ENCODE measurements around the gene ACTRT2. TPM values are rescaled to one million over a fixed set of nuclear protein-coding genes. Genes with fewer than 3 reads are reported as not detected.

Gene ACTRT2
- total and polyA plus RNA-seq, 7 experiments from 2014 or later, result not detected

DNA sequence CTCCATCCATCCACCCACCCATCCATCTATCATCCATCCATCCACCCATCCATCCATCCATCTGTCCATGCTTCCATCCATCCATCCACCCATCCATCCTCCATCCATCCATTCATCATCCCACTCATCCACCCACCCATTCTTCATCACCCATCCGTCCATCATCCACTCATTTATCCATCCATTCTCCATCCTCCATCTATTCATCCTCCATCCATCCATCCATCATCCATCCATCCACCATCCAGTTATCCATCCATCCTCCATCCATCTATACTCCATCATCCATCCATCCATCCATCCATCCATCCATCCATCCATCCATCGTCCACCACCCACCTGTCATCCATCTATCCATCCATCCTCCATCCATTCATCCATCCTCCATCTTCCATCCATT lies 32.1 kb upstream of the ACTRT2 start:
- ChIA-PET CTCF (no interaction called here), POLR2A (no interaction called here)
- ATAC-seq, result no peak
- no peak for DNase-seq
- peaks cover 0 to 6% (median 0%) of the 10 kb centered on the region in 7 donors for H3K4me1 Mint-ChIP-seq
- peaks cover 0 to 6% (median 0%) of the 10 kb centered on the region in 3 experiments for H3K9me3 ChIP-seq (ENCODE audit: control insufficient read depth in 2 of 3, low read length in 3 of 3)
- no peak overlapping the region for H3K27ac ChIP-seq (ENCODE audit: low read depth, low read length)
- intact Hi-C loops (cut with micrococcal nuclease), result no loop called here
- no peak overlapping the region for H3K27ac Mint-ChIP-seq
- no peaks in the 10 kb centered on the region for H3K36me3 Mint-ChIP-seq
- H3K4me1 ChIP-seq (ENCODE audit: control insufficient read depth in 2 of 2, insufficient read depth in 2 of 2, low read length in 2 of 2), result no peaks in the 10 kb centered on the region
- no peak overlapping the region for H3K4me3 Mint-ChIP-seq
- H3K27me3 Mint-ChIP-seq, result peaks cover 0 to 12% (median 9%) of the 10 kb centered on the region in 5 donors
- H3K36me3 ChIP-seq (ENCODE audit: control insufficient read depth in 2 of 3, insufficient read depth in 3 of 3, low read length in 3 of 3), result no peaks in the 10 kb centered on the region
- H3K27me3 ChIP-seq (ENCODE audit: control insufficient read depth in 2 of 2, insufficient read depth in 2 of 2, low read length in 2 of 2), result no peaks in the 10 kb centered on the region
- no peak overlapping the region for H3K4me3 ChIP-seq (ENCODE audit: low read length)
- peaks cover 0 to 17% (median 7%) of the 10 kb centered on the region in 11 donors for H3K9me3 Mint-ChIP-seq

- H3K9me3 Mint-ChIP-seq, result peaks cover 0 to 24% (median 12%) of the 10 kb centered on the region in 11 donors
- ChIA-PET POLR2A (no interaction called here), CTCF (no interaction called here)
- no peak overlapping the region for H3K4me3 ChIP-seq (ENCODE audit: low read length)
- no peak overlapping the region for H3K27ac ChIP-seq (ENCODE audit: low read depth, low read length)
- ATAC-seq, result no peak
- peaks cover 0 to 13% (median 0%) of the 10 kb centered on the region in 3 experiments for H3K9me3 ChIP-seq (ENCODE audit: control insufficient read depth in 2 of 3, low read length in 3 of 3)
- no peaks in the 10 kb centered on the region for H3K4me1 ChIP-seq (ENCODE audit: control insufficient read depth in 2 of 2, insufficient read depth in 2 of 2, low read length in 2 of 2)
- H3K36me3 Mint-ChIP-seq, result no peaks in the 10 kb centered on the region
- no peaks in the 10 kb centered on the region for H3K27me3 ChIP-seq (ENCODE audit: control insufficient read depth in 2 of 2, insufficient read depth in 2 of 2, low read length in 2 of 2)
- peaks cover 0 to 6% (median 0%) of the 10 kb centered on the region in 7 donors for H3K4me1 Mint-ChIP-seq
- no peak for DNase-seq
- no peaks in the 10 kb centered on the region for H3K36me3 ChIP-seq (ENCODE audit: control insufficient read depth in 2 of 3, insufficient read depth in 3 of 3, low read length in 3 of 3)
- peaks cover 0 to 14% (median 9%) of the 10 kb centered on the region in 5 donors for H3K27me3 Mint-ChIP-seq
- no peak overlapping the region for H3K27ac Mint-ChIP-seq
- intact Hi-C loops (cut with micrococcal nuclease), result no loop called here
- no peak overlapping the region for H3K4me3 Mint-ChIP-seq
Observed at GRCh38 chr1:2989976-2990375, 31.3 kb upstream of the ACTRT2 start.

DNA sequence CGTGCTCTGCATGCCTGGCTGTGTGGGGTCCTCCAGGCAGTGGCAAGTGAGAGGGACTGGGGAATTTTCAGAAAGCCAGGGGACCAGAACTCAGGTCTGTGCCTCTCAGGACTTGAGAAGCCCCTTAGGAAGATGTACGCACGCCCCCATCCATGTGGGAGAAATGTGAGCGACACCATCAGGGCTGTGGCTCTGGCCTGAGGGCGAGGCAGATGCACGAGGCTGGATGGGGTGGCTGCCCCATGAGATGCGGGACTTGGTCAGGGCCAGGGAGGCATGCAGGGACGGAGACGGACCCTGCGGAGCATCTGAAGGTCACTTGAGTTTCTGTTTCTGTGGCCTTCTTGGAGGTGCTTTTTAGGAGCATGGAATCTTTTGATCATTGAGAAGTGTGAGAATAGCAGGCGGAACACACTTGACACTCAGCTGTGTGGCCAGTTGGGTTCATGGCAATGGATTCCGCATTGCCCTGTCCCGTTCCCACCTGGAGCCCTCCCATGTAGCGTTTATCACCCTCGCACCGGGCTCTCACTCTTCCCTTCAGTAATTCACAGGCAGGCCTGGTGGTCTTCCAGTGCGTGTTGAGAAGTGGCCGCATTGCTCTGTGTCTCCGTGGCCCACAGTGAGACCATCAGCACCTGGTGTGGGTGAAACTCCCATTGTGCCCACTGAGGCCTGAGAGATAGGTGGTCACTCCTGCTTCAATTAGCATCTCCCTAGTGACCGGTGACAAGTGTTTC lies 30.7 kb upstream of the ACTRT2 start:
- Mint-ChIP-seq H3K27ac (no peak overlapping the region), H3K9me3 (peaks cover 0 to 28% (median 14%) of the 10 kb centered on the region in 11 donors), H3K36me3 (no peaks in the 10 kb centered on the region), H3K4me3 (no peak overlapping the region), H3K27me3 (peaks cover 0 to 14% (median 9%) of the 10 kb centered on the region in 5 donors), H3K4me1 (peaks cover 0 to 6% (median 0%) of the 10 kb centered on the region in 7 donors)
- Histone ChIP-seq H3K27me3 (ENCODE audit: control insufficient read depth in 2 of 2, insufficient read depth in 2 of 2, low read length in 2 of 2) (no peaks in the 10 kb centered on the region), H3K4me1 (ENCODE audit: control insufficient read depth in 2 of 2, insufficient read depth in 2 of 2, low read length in 2 of 2) (no peaks in the 10 kb centered on the region), H3K27ac (ENCODE audit: low read depth, low read length) (no peak overlapping the region), H3K4me3 (ENCODE audit: low read length) (no peak overlapping the region), H3K36me3 (ENCODE audit: control insufficient read depth in 2 of 3, insufficient read depth in 3 of 3, low read length in 3 of 3) (no peaks in the 10 kb centered on the region), H3K9me3 (ENCODE audit: control insufficient read depth in 2 of 3, low read length in 3 of 3) (peaks cover 0 to 13% (median 0%) of the 10 kb centered on the region in 3 experiments)
- POLR2A ChIA-PET, result no interaction called here
- CTCF ChIA-PET, result no interaction called here
- intact Hi-C loops (cut with micrococcal nuclease), result no loop called here
- DNase-seq (no peak), ATAC-seq (no peak)

DNA sequence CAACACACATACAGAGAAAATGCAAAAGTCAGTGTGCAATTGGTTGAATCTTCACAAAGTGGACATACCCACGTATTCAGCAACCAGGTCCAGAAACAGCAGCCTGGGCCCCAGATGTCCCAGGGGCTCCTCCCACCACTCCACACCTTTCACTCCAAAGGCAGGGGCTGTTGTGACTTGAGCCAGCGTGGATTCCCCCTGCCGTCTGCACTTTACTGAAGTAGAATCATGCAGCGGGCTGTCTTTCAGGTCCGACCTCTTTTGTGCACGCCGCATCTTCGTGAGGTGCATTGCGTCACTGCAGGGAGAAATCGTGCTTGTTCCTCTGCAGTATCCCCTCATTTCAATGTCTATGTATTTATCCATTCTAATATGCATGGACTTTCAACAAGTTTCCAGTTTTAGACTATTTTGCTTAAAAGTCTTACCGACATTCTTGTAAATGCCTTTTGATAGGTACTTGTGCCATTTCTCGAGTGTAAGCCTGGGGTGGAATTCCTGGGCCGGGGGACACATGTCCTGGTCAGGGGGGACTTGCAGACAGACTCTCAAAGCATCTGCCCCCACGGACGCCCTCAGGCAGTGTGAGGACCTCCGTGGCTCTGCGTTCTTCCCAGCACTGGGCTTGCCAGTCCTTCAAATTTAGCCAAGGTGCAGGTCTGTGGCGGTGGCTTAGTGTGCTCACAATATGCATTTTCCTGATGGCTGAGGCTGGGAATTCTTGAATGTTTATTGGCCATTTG lies 29.3 kb upstream of the ACTRT2 start:
- DNase-seq, result no peak
- Histone ChIP-seq H3K36me3 (ENCODE audit: control insufficient read depth in 2 of 3, insufficient read depth in 3 of 3, low read length in 3 of 3) (no peaks in the 10 kb centered on the region), H3K9me3 (ENCODE audit: control insufficient read depth in 2 of 3, low read length in 3 of 3) (peaks cover 0 to 13% (median 0%) of the 10 kb centered on the region in 3 experiments), H3K27ac (ENCODE audit: low read depth, low read length) (no peak overlapping the region), H3K27me3 (ENCODE audit: control insufficient read depth in 2 of 2, insufficient read depth in 2 of 2, low read length in 2 of 2) (no peaks in the 10 kb centered on the region), H3K4me3 (ENCODE audit: low read length) (no peak overlapping the region), H3K4me1 (ENCODE audit: control insufficient read depth in 2 of 2, insufficient read depth in 2 of 2, low read length in 2 of 2) (no peaks in the 10 kb centered on the region)
- Mint-ChIP-seq H3K9me3 (peaks cover 0 to 42% (median 16%) of the 10 kb centered on the region in 11 donors), H3K4me3 (no peak overlapping the region), H3K36me3 (no peaks in the 10 kb centered on the region), H3K27me3 (peaks cover 0 to 14% (median 9%) of the 10 kb centered on the region in 5 donors), H3K27ac (no peak overlapping the region), H3K4me1 (peaks cover 0 to 1% (median 0%) of the 10 kb centered on the region in 7 donors)
- ChIA-PET CTCF (no interaction called here), POLR2A (no interaction called here)
- intact Hi-C loops (cut with micrococcal nuclease), result no loop called here
- ATAC-seq, result no peak

- no peaks in the 10 kb centered on the region for H3K36me3 Mint-ChIP-seq
- no peak overlapping the region for H3K27ac Mint-ChIP-seq
- H3K9me3 Mint-ChIP-seq, result peaks cover 0 to 36% (median 10%) of the 10 kb centered on the region in 11 donors
- Histone ChIP-seq H3K27ac (ENCODE audit: low read depth, low read length) (no peak overlapping the region), H3K9me3 (ENCODE audit: control insufficient read depth in 2 of 3, low read length in 3 of 3) (peaks cover 0 to 13% (median 0%) of the 10 kb centered on the region in 3 experiments), H3K4me1 (ENCODE audit: control insufficient read depth in 2 of 2, insufficient read depth in 2 of 2, low read length in 2 of 2) (no peaks in the 10 kb centered on the region), H3K4me3 (ENCODE audit: low read length) (no peak overlapping the region), H3K27me3 (ENCODE audit: control insufficient read depth in 2 of 2, insufficient read depth in 2 of 2, low read length in 2 of 2) (no peaks in the 10 kb centered on the region), H3K36me3 (ENCODE audit: control insufficient read depth in 2 of 3, insufficient read depth in 3 of 3, low read length in 3 of 3) (no peaks in the 10 kb centered on the region)
- intact Hi-C loops (cut with micrococcal nuclease), result no loop called here
- H3K27me3 Mint-ChIP-seq, result peaks cover 0 to 22% (median 6%) of the 10 kb centered on the region in 5 donors
- no peaks in the 10 kb centered on the region for H3K4me1 Mint-ChIP-seq
- no peak for ATAC-seq
- H3K4me3 Mint-ChIP-seq, result no peak overlapping the region
- POLR2A ChIA-PET, result no interaction called here
- no peak for DNase-seq
- CTCF ChIA-PET, result no interaction called here
Observed at GRCh38 chr1:2998503-2999100, 22.7 kb upstream of the ACTRT2 start.

- Histone ChIP-seq H3K27me3 (ENCODE audit: control insufficient read depth in 2 of 2, insufficient read depth in 2 of 2, low read length in 2 of 2) (no peaks in the 10 kb centered on the region), H3K9me3 (ENCODE audit: control insufficient read depth in 2 of 3, low read length in 3 of 3) (peaks cover 0 to 8% (median 0%) of the 10 kb centered on the region in 3 experiments), H3K4me3 (ENCODE audit: low read length) (no peak overlapping the region), H3K36me3 (ENCODE audit: control insufficient read depth in 2 of 3, insufficient read depth in 3 of 3, low read length in 3 of 3) (no peaks in the 10 kb centered on the region), H3K4me1 (ENCODE audit: control insufficient read depth in 2 of 2, insufficient read depth in 2 of 2, low read length in 2 of 2) (no peaks in the 10 kb centered on the region), H3K27ac (ENCODE audit: low read depth, low read length) (no peak overlapping the region)
- CTCF ChIA-PET, result no interaction called here
- POLR2A ChIA-PET, result no interaction called here
- Mint-ChIP-seq H3K9me3 (peaks cover 0 to 30% (median 10%) of the 10 kb centered on the region in 11 donors), H3K36me3 (no peaks in the 10 kb centered on the region), H3K27me3 (peaks cover 0 to 22% (median 6%) of the 10 kb centered on the region in 5 donors), H3K4me1 (no peaks in the 10 kb centered on the region), H3K27ac (no peak overlapping the region), H3K4me3 (no peak overlapping the region)
- ATAC-seq, result no peak
- no peak for DNase-seq
- intact Hi-C loops (cut with micrococcal nuclease), result no loop called here
Observed at GRCh38 chr1:2999138-2999537, 22.1 kb upstream of the ACTRT2 start.
